ENCODE results near the gene AXDND1. TPM values are rescaled to one million over a fixed set of nuclear protein-coding genes. Genes with fewer than 3 reads are reported as not detected.

AXDND1 gene
- polyA plus RNA-seq, 3 donors, result 0.09 TPM; not detected in 2

- Histone ChIP-seq H3K4me2 (replicated peaks; ENCODE audit: extremely low read depth, low read length, poor library complexity, severe bottlenecking) (no peak overlapping the region), H3K9me3 (replicated peaks in 1 of 2; ENCODE audit: control insufficient read depth in 1 of 2, insufficient read depth in 1 of 2, low read length in 2 of 2) (no peaks in the 10 kb centered on the region), H3K27ac (ENCODE audit: low read depth in 1 of 2, low read length in 2 of 2) (no peak overlapping the region), H3K9ac (ENCODE audit: insufficient read depth, low read length, poor library complexity, severe bottlenecking) (no peak overlapping the region), H2AFZ (ENCODE audit: insufficient read depth, low read depth, low read length, poor library complexity, severe bottlenecking) (no peak overlapping the region), H3K4me1 (ENCODE audit: control insufficient read depth in 1 of 2, insufficient read depth in 2 of 2, low read length in 2 of 2) (no peaks in the 10 kb centered on the region), H3K4me3 (replicated peaks in 1 of 3; ENCODE audit: low read depth in 2 of 3, low read length in 3 of 3) (no peak overlapping the region), H4K20me1 (ENCODE audit: insufficient read depth, low read length) (no peaks in the 10 kb centered on the region), H3K27me3 (ENCODE audit: control insufficient read depth in 2 of 2, insufficient read depth in 2 of 2, low read length in 2 of 2) (no peaks in the 10 kb centered on the region), H3K36me3 (replicated peaks in 1 of 2; ENCODE audit: control insufficient read depth in 1 of 2, insufficient read depth in 2 of 2, low read length in 2 of 2) (no peaks in the 10 kb centered on the region), H3K79me2 (ENCODE audit: insufficient read depth, low read length) (no peaks in the 10 kb centered on the region)
- intact Hi-C loops (cut with micrococcal nuclease), result loop anchor here in 1 of 2 donors (10.0 kb wide), 1 partner anchor 837 kb away; no protein-coding TSS in a partner anchor
- Mint-ChIP-seq H3K4me3 (no peak overlapping the region), H3K9me3 (no peaks in the 10 kb centered on the region), H3K27ac (no peak overlapping the region), H3K36me3 (no peaks in the 10 kb centered on the region), H3K27me3 (ENCODE audit: low read depth in 3 of 3) (peaks cover 0 to 4% (median 2%) of the 10 kb centered on the region in 3 donors), H3K4me1 (no peaks in the 10 kb centered on the region)
- TF ChIP-seq CTCF (IDR thresholded peaks at IDR 0.05), result no peak
- no peak for DNase-seq
- WGBS (ENCODE audit: insufficient coverage), result no CpG with 5 or more reads among the region's 4 CpGs
These were observed 6.4 kb downstream of the AXDND1 start for GRCh38 chr1:179372160-179372559.

- no peaks in the 10 kb centered on the region for H3K9me3 ChIP-seq (replicated peaks in 1 of 2; ENCODE audit: control insufficient read depth in 1 of 2, insufficient read depth in 1 of 2, low read length in 2 of 2)
- H3K36me3 ChIP-seq (replicated peaks in 1 of 2; ENCODE audit: control insufficient read depth in 1 of 2, insufficient read depth in 2 of 2, low read length in 2 of 2), result no peaks in the 10 kb centered on the region
- no peak overlapping the region for H3K4me3 ChIP-seq (replicated peaks in 1 of 3; ENCODE audit: low read depth in 2 of 3, low read length in 3 of 3)
- Mint-ChIP-seq H3K36me3 (no peaks in the 10 kb centered on the region), H3K27ac (no peak overlapping the region), H3K4me3 (no peak overlapping the region), H3K4me1 (no peaks in the 10 kb centered on the region), H3K9me3 (no peaks in the 10 kb centered on the region), H3K27me3 (ENCODE audit: low read depth in 3 of 3) (peaks cover 0 to 2% (median 0%) of the 10 kb centered on the region in 3 donors)
- H3K27me3 ChIP-seq (ENCODE audit: control insufficient read depth in 2 of 2, insufficient read depth in 2 of 2, low read length in 2 of 2), result no peaks in the 10 kb centered on the region
- H3K4me2 ChIP-seq (replicated peaks; ENCODE audit: extremely low read depth, low read length, poor library complexity, severe bottlenecking), result no peak overlapping the region
- TF ChIP-seq CTCF (IDR thresholded peaks at IDR 0.05), result no peak
- no peak overlapping the region for H3K9ac ChIP-seq (ENCODE audit: insufficient read depth, low read length, poor library complexity, severe bottlenecking)
- DNase-seq, result no peak
- no CpG with 5 or more reads among the region's 6 CpGs for WGBS (ENCODE audit: insufficient coverage)
- intact Hi-C loops (cut with micrococcal nuclease), result loop anchor here (5.0 to 10.0 kb wide), 2 partner anchors 139 to 841 kb away; no protein-coding TSS in a partner anchor
- H4K20me1 ChIP-seq (ENCODE audit: insufficient read depth, low read length), result no peaks in the 10 kb centered on the region
- no peak overlapping the region for H3K27ac ChIP-seq (ENCODE audit: low read depth in 1 of 2, low read length in 2 of 2)
- H3K79me2 ChIP-seq (ENCODE audit: insufficient read depth, low read length), result no peaks in the 10 kb centered on the region
- no peak overlapping the region for H2AFZ ChIP-seq (ENCODE audit: insufficient read depth, low read depth, low read length, poor library complexity, severe bottlenecking)
- no peaks in the 10 kb centered on the region for H3K4me1 ChIP-seq (ENCODE audit: control insufficient read depth in 1 of 2, insufficient read depth in 2 of 2, low read length in 2 of 2)
These were observed 10.5 kb downstream of the AXDND1 start for GRCh38 chr1:179376223-179376622.

All from CD14-positive monocyte (primary cell).